T-helper 9 cell (primary cell): ENCODE measurements around the gene DOCK1.

Experiments
- DNase-seq: peaks from one replicate; pipeline ENCODE4 v3.0.0-alpha.2; 2020

Gene DOCK1

GRCh38 chr10:127184582-127184981 is 279.4 kb downstream of the DOCK1 start:
- DNase-seq, result no peak

GRCh38 chr10:127186813-127187212 is 281.6 kb downstream of the DOCK1 start:
- no peak for DNase-seq

GRCh38 chr10:127189226-127189625 is 284.0 kb downstream of the DOCK1 start:
- no peak for DNase-seq

- no peak for DNase-seq
These were observed 285.2 kb downstream of the DOCK1 start for GRCh38 chr10:127190427-127190826.

- no peak for DNase-seq
These were observed 287.9 kb downstream of the DOCK1 start for GRCh38 chr10:127193125-127193524.

- no peak for DNase-seq
These were observed 288.9 kb downstream of the DOCK1 start for GRCh38 chr10:127194111-127194510.

GRCh38 chr10:127194599-127194998 is 289.4 kb downstream of the DOCK1 start:
- DNase-seq, result no peak

- DNase-seq, result no peak
These were observed 289.8 kb downstream of the DOCK1 start for GRCh38 chr10:127195041-127195506.

GRCh38 chr10:127195571-127196281 is 290.5 kb downstream of the DOCK1 start:
- no peak for DNase-seq

GRCh38 chr10:127196282-127197153 is 291.3 kb downstream of the DOCK1 start, which contains the start of gene INSYN2A:
Gene INSYN2A, minus strand, starts transcription at chr10:127196591. Its CDS starts 20,196 bp downstream, at chr10:127176395.
- no peak for DNase-seq

- DNase-seq, result no peak
These were observed 291.9 kb downstream of the DOCK1 start for GRCh38 chr10:127197154-127197432.

- no peak for DNase-seq
These were observed 293.1 kb downstream of the DOCK1 start for GRCh38 chr10:127198307-127198706.

- no peak for DNase-seq
These were observed 293.5 kb downstream of the DOCK1 start for GRCh38 chr10:127198721-127199120.

- DNase-seq, result no peak
These were observed 295.4 kb downstream of the DOCK1 start for GRCh38 chr10:127200646-127201045.

GRCh38 chr10:127203067-127203466 is 297.8 kb downstream of the DOCK1 start:
- DNase-seq, result no peak

GRCh38 chr10:127207081-127207480 is 301.9 kb downstream of the DOCK1 start:
- no peak for DNase-seq

- DNase-seq, result no peak
These were observed 305.8 kb downstream of the DOCK1 start for GRCh38 chr10:127210936-127211466.

- DNase-seq, result no peak
These were observed 310.6 kb downstream of the DOCK1 start for GRCh38 chr10:127215866-127216265.

- DNase-seq, result no peak
These were observed 311.0 kb downstream of the DOCK1 start for GRCh38 chr10:127216274-127216673.

GRCh38 chr10:127216786-127217185 is 311.6 kb downstream of the DOCK1 start:
- DNase-seq, result no peak

- DNase-seq, result no peak
These were observed 313.4 kb downstream of the DOCK1 start for GRCh38 chr10:127218658-127219057.

- no peak for DNase-seq
These were observed 316.1 kb downstream of the DOCK1 start for GRCh38 chr10:127221281-127221680.

- DNase-seq, result no peak
These were observed 321.8 kb downstream of the DOCK1 start for GRCh38 chr10:127227027-127227426.

GRCh38 chr10:127227663-127228062 is 322.4 kb downstream of the DOCK1 start:
- no peak for DNase-seq
